Kidney glomerular epithelial cell (primary cell): Measurements from ENCODE around the gene STEEP1.
"Not testable (repeated sequence)": the region's sequence is repeated elsewhere in the genome, so short reads cannot be mapped to it uniquely, and the experiment has no call there.

Source experiments
- DNase-seq: peaks from one replicate; lab custom pipeline; 2025; lab: John Stamatoyannopoulos, UW

The STEEP1 gene

GRCh38 chrX:119529345-119530276 lies 35.6 kb downstream of the STEEP1 start:
- no peak for DNase-seq

- no peak for DNase-seq
Measured at GRCh38 chrX:119523664-119524184, 41.5 kb downstream of the STEEP1 start.

DNA sequence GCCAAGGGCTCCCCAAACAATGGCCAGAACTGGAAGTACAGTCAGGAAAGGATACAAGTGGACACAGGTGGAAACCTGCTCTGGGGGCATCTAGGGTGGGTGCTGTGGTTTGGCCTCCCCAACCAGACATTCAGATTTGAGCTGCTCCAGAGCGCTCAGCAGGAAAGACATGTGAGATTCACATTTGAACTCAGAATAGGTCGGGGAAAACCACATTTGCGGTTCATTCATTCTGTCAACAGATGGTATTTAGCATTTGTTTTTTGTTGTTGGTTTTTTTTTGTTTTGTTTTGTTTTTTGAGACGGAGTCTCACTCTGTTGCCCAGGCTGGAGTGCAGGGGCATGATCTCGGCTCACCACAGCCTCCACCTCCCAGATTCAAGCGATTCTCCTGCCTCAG lies 44.0 kb downstream of the STEEP1 start:
- DNase-seq = no peak

DNA sequence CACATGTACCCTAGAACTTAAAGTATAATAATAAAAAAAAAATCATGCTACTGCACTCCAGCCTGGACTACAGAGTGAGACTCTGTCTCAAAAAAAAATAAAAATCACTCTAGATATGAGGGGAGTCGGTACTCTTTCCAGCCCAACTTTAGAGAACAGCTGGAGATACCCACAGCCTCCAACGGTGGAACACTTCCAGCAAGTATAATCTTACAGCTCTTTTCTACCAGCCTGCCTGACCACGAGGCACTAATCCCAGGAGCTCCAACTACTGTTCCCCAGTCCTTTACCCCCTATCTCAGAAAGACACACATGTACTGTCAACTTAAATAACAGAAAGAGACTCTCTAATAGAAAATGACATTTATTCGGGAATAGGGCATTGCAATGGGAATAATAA lies 46.8 kb downstream of the STEEP1 start:
- no peak for DNase-seq

DNA sequence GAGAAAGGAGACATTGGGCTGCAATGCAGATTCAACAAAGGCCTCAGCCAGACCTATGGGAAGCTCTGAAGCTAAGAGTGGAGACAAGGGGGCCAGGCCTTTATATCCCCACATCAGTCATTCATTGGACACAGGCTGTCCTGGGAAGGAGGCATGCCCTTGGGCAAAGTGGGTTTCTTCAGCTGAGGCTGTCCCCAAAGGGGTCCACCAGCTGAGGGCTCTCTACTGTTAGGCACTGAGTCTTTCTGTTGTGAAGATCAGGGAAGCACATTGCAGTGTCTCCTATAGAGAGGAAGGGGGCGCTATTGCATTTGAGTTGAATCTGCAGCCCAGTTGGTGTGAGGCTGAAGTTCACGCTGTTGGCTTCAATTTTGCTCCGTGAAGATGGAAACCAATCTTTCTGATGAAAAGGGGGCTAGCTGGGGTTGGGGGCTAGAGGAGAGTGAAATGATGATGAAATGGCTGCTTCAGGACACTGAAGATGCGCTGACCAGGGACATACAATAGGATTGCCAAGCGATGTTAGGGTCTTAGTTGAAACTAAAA lies 49.0 kb downstream of the STEEP1 start:
- peak; percentile 43 for DNase-seq

- peak; percentile 39 for DNase-seq
Measured at GRCh38 chrX:119512146-119512800, 52.9 kb downstream of the STEEP1 start.

GRCh38 chrX:119507206-119507605 lies 58.0 kb downstream of the STEEP1 start:
- DNase-seq = no peak

- no peak for DNase-seq
Measured at GRCh38 chrX:119505945-119506344, 59.3 kb downstream of the STEEP1 start.

- DNase-seq = not testable (repeated sequence)
Measured at GRCh38 chrX:119505145-119505544, 60.1 kb downstream of the STEEP1 start.

DNA sequence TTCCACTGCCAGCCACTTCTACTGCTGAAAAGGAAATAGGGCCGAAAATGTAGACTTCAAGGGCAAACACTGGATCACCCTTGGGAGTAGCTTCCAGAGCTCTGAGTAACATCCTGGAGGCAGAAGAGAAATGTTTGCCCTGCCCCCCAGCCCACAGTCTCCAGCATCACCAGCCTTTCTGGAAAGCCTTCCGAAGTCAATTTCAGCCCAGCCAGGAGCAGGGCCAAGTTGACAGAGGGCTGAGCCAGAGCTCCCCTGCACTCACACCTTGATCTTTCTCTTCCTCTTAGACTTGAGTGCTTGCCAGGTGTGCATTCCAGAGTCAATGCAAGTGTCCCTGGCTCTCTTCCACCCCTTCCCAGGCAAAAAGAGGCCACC lies 61.7 kb downstream of the STEEP1 start:
- peak; percentile 2 for DNase-seq

GRCh38 chrX:119502727-119503483 lies 62.3 kb downstream of the STEEP1 start:
- no peak for DNase-seq

GRCh38 chrX:119501511-119502148 lies 63.6 kb downstream of the STEEP1 start:
- no peak for DNase-seq

GRCh38 chrX:119500061-119500800 lies 65.0 kb downstream of the STEEP1 start:
- DNase-seq = no peak

GRCh38 chrX:119497185-119497584 lies 68.0 kb downstream of the STEEP1 start:
- DNase-seq = no peak

DNA sequence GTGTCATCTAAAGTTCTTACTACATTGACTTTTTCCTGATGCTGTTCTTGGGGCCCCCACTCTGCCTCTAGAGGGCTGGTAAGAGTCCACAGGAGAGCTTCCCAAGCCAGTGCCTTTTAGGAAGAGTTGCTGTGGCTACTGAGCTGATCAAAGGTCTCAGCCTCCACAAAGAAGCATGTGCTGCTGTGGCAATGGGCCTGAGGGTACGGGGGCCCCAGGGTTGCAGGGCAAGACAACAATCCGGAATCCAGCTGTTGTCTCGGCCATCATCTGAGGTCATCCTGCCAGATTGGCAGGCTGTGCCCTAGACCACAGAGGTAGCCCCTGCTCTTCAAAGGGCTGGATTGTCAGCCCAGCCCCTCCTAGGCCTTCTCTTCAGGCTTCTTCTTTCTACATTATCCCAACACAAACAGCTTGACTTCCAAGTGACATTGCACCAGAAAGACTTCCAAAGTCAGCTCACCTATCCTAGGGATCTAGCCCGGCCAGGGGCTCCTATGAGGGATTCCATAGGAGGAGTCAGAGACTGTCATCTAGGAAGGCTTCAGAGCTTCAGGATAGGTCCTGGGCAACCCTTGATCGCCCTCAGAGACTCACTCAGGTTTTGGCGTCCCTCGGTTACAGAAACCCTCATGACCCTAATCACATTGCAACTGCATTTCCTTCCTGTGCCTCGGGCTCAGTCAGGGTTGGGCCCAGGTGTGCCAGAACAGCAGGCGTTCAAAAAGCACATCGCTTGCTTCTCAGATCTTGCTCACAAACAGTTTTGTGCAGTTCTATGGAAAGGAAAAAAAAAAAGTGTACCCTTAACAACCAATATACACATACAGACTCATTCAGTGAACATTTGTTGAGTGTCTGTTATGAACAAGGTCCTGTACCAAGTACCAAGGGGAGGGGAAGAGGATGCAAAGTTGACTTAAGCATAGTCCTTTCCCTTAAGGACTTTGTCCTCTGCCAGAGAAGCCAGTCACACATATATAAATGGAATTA lies 69.2 kb downstream of the STEEP1 start:
- no peak for DNase-seq

DNA sequence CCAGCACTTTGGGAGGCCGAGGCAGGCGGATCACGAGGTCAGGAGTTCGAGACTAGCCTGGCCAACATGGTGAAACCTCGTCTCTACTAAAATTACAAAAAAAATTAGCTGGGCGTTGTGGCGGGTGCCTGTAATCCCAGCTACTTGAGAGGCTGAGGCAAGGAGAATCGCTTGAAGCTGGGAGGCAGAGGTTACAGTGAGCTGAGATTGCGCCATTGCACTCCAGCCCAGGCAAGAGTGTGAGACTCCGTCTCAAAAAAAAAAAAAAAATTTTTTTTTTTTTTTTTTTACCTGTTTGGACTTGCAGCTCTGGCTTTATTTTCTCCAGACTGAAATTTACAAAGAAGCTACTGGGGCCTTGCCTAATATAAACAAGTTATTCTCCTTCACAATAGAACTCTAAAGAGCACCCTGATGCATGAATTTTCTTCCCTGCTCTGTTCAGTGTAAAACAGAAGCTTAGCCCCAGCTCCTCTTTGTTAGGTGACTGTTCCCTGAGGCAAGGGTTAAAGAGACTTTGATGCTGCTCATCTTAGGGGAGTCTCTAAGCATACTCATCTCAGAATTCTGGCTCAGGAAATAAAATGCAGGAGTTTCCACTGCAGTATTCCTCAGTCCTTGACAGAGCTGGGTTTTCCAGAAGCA lies 71.2 kb downstream of the STEEP1 start:
- not testable (repeated sequence) for DNase-seq

DNA sequence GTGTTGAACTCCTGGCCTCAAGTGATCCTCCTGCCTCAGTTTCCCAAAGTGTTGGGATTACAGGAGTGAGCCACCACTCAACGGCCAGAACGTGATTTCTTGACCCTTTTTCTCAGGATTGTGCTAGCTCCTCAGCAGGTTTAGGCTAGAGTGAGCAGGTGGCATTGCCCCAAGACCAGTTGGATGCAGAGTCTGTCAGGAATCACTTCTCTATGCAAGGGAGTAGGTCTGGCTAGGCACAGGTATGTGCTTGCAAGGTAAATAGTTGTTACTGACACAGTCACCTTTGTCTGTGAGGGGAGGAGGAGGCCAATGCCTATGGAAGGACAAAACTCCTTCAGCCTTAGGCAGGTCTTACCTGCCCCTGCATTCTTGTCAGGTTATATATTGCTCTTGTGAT lies 72.7 kb downstream of the STEEP1 start:
- DNase-seq = no peak

DNA sequence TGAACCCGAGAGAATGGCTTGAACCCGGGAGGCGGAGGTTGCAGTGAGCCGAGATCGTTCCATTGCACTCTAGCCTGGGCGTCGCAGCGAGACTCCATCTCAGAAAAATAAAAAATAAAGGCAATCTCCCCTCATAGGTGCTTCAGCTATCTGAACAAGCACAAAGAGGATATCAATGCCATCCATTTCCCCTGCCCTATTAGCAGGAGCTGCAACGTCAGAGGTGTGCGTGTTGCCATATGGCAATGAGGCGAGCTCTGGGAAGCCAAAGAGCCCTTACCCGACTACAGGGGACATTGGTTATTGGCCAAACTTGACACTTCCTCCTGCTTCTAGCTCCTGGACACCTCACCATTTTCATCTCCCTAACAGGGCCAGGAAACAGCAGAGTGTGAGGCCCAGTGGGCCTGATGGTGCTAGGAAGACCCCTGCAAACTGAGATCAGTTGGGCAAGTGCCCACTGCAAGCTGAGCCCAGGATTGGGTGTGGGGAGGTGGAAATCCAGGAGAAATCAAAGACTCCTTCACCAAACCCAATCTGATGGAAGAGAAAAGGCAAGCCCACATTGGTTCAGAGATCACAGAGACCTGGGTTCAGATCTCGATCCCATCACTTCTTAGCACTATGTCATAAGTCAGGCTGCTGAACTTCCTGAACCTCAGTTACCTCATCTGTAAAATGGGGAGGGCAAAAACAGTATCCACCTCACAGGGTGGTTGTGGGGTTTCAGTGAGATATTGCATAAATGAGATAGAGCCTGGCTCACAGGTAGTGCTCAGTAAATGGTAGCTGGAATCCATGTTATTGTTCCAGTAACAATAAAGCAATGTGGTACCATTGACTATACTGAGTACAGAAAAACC lies 75.8 kb downstream of the STEEP1 start:
- DNase-seq = no peak
